GM18520 (cell line): ENCODE measurements around the gene CKLF.
"Not testable (repeated sequence)": the region's sequence is repeated elsewhere in the genome, so short reads cannot be mapped to it uniquely, and the experiment has no call there.

Experiments
- ATAC-seq: cut with Tn5 transposase; IDR thresholded peaks from one replicate; pipeline ENCODE4 v1.9.1; 2021; ENCODE audit not compliant: unreplicated experiment

Gene CKLF, protein sequence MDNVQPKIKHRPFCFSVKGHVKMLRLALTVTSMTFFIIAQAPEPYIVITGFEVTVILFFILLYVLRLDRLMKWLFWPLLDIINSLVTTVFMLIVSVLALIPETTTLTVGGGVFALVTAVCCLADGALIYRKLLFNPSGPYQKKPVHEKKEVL

DNA sequence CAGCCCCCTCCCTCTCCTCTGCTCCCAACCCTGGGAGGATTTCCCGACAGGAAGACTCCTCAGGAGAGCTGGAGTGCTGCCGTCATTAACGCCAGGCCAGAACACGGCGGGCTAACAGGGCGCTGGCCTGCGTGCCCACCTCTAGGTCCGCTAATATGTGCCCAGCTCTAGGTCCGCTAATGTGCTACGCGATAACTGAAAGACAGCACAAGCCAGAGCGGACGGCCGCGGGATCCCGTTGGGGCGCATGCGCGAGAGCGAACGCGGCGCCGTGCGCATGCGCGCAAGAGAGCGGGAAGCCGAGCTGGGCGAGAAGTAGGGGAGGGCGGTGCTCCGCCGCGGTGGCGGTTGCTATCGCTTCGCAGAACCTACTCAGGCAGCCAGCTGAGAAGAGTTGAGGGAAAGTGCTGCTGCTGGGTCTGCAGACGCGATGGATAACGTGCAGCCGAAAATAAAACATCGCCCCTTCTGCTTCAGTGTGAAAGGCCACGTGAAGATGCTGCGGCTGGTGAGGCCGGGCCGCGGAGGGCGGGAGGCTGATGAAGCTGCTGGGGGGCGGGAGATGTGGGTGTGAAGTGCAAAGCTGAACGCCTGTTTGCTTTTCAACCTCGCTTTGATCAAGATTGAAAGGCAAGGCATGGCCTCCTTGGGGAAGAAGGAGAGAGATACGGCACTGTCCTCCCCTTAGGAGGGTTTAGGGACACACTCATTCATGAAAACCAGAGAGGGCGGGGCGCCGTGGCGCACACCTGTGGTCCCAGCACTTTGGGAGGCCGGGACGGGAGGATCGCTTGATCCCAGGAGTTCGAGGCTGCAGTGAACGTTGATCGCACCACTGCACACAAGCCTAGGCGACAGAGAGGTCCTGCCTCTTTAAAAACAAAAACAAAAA, at the start of gene CKLF:
TSS of gene CKLF (plus strand) at position 291 of the 892 bp plus-strand sequence. CDS start at position 431, 140 bp downstream.
- ATAC-seq: peak; percentile 76

DNA sequence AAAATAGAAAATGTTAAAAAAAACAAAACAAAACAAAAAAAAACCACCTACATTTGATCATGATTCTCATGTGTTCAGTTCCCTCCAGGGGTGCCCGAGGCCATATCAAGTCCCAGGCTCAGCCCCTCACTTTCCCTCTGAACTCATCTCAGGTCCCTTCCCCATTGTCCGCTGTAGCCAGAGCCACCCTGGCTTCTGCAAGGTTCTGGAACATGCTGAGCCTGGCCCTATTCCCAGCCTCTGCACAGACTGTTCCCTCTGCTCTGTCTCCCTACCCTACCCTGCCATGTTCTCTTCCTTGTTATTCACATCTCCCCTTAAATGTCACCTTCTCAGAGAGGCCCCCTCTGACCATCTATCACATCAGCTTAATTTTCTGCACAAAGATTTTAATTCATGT, 49.3 kb upstream of the CKLF start:
- no peak for ATAC-seq

DNA sequence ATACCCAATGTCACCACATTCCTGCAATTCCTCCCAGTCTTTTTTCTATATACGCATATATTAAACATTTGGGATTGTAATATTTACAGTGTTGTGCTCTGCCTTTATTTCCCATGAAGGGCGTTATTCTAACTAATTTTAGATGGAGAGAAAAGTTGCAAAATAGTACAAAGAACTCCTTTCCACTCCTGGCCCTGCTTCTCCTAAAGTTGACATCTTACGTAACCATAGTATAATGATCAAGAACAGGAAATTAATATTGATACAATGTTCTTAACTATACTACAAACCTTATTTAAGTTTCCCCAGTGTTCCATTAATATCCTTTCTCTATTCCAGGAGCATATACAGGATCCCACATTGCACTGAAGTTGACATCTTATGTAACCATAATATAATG, 48.8 kb upstream of the CKLF start:
- no peak for ATAC-seq

DNA sequence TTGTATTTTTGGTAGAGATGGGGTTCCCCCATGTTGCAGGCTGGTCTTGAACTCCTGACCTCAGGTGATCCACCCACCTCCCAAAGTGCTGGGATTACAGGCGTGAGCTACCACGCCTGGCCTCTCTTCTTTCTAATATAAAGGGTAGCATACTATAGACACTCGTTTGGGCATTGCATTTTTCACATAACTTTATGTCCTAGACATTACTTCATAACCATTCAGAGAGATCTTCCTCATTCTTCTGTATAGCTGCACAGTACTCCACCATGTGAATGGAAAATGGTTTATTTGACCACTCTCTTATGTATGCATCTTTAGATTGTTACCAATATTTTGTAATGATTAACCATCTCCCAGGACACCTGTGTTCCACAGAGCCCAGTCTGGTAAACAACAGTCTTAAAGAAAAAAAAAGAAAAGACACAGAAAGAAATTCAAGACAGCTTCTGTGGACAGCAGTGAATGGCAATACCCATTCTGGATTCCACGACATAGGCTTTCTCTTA, 44.6 kb upstream of the CKLF start:
- no peak for ATAC-seq

DNA sequence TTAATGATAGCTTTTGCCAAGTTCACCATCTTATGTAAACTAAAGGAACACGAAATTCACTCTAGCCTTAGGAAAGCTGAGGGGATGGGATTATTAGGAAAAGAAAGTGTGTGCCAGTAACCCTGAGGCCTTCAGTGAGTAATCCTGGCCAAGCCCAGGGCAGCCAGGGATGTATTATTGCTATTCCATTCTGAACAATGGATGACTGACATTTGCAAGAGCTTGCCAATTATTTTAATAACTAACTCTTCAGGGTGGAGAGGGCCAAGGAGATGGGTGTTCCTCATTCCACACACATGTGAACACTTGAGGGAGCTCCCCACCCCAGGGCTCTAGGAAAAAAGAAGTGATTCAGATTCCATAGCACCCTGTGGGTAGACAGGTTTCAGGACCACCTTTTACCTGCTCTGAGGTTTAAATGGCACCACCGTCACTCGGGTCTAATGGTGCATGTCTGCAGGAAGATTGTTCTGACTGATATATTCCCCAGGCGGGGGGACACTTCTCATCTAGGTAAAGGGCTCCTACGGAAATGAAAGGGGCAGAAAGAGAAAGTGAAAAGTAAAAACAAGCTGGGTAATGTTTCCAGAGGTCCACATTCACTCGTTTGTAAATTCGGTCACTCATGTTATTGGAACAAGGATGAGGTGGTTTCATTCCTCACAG, 44.0 kb upstream of the CKLF start:
- no peak for ATAC-seq

DNA sequence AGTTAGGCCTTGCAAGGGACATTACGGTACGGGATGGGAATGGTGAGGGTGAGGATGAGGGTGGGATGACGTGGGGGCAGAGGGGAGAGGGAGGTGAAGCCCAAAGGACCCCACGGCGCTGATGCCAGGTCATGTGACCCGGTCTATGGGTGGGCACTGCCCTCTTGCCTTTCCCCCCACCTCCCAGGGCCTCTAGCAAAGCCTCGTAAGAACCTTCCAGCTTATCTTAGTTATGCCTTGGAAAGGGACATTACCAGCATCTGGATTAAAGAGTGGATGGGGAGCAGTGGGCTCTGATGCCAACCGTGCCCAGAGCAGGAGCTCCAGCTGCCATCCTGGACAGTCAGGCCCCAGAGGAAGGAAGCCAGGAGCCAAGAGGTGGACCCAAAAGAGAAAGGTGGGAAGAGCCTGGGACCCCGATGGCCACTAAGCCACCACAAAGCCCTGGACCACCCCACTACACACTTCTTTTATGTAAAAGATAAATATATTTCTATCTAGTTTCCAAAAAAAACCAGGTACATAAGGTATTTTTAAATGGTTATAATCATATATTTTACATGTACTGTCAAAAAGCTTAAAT, 43.4 kb upstream of the CKLF start:
- no peak for ATAC-seq

DNA sequence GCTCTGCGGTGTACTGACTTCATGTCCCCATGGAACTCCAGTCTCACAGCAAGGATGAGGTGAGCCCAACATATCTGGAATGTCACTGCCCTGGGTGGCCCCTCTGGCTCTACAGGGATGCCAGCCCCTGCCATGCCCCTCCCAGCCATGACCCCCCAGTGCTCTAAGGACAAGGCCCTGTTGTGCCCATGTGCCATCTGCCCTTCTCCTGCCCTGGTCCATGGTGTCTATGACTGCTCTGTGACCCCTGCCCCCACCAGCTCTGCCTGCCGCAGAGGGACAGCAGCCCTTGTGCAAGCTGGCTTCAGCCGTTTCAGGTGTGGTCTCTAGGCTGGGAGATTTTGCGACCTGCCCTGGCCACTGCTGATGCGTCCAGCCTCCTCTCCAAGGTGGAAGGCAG, 42.8 kb upstream of the CKLF start:
- no peak for ATAC-seq

DNA sequence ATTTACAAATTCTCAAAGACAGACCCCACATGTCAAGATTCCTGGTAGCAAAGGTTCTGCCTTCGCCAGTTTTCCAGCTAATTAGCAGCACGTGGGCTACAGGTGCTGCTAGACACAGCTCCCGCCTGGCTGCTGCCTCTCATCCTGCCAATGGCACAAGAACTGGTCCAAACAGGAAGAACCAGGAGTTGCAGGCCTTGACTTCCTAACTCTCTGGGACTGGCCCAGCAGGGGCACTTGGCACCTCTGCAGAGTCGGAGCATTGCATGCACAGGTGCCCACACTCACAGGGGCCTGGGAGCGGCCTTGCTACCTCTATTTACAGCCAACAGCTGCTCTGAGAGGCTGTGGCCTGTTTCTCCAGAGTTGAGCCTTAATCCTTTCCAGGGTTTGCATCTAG, 42.1 kb upstream of the CKLF start:
- no peak for ATAC-seq

DNA sequence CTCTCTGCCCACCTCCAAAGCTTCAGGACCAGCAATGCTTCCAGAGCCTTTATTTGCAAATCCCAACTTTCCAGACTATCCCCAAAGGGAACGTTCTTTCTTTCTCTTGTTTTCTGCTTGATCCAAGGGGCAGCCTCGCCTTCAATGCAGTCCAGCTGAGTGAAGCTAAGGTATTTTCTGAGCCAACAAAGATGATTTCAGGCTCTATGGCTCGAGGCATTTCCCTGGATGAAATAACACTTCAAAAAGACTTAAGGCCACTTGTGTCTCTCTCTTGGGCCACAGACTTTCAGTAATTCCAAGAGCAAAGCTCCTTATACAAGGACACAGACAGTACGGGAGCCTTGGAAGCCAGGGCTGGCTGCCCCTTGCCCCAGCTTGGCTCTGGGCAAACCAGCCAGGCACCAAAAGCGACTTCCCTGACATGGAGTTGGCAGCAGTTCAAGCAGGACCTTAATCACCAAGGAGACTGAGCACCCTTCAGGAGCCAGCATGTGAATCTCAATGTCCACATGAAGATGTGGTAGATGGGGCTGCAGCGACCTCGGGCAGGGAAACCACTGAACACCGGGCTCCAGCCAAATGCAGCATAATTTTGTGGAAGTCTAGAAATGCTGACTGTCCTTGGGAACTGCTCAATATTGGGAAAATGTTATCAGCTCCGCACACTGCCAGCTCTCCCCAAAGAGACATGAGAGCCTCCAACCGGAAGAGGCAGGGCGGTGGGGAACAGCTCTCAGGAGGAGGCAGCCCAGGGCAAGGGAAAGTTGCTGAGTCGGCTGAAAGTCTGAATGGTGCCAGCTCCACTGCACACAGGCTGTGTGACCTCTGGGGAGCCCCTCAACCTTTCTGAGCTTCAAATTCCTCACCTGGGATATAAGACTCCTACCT, 41.4 kb upstream of the CKLF start:
- ATAC-seq: no peak

DNA sequence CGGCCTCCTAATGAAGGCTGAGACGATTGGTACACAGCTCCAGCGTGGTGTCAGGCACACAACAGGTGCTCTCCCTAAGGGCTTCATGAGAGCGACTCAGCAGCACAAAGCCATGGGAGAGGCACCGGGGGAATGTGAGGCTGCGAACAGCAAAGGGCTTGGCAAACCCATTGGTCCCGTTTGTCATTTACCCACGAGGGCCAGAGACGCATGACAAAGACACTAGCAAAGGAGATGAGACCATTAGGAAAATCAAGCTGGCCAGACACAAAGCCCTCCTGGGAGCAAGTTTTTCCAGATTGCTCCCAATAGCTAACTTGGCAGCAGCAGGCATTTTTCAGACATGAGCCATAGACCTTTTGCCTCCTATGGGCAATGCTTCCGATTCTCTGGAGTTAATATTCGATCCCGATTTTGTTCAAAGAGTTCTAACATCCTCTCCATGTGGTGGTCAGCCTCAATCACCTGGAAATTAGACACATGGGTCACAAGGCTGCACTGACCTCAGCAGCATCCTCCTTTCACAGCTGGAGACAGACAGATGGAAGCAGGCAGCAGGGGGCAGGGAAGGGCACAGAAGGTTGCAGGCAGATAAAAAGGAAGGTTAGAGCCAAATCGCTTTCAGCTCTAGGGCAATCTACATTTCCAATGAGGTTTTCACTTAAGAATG, 40.6 kb upstream of the CKLF start:
- no peak for ATAC-seq

DNA sequence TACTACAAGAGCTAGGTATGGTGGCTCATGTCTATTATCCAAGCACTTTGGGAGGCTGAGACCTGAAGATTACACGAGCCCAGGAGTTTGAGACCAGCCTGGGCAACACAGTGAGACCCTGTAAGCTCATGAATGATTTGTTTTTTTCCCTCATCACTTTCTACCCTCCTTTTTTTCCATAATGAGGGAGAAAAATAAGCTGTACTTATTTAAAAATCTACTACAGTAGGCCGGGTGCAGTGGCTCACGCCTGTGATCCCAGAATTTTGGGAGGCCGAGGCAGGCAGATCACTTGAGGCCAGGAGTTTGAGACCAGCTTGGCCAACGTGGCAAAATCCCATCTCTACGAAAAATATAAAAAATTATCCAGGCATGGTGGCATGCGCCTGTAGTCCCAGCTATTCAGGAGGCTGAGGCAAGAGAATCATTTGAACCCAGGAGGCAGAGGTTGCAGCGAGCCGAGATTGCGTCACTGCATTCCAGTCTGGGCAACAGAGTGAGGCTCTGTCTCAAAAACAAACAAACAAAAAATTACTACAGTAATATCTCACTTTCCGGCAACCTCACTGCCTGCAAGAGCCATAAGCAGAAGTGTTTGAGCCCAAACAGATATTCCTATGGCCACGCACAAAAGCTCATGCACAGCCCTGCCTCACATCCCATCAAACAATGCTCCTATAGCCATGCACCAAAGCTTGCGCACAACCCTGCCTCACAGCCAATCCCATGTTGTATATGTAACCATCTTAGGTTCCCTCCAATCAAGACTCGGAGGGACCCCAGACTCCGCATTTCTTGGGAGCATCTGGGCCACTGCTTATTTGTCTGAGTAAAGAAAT, 39.9 kb upstream of the CKLF start:
- no peak for ATAC-seq

DNA sequence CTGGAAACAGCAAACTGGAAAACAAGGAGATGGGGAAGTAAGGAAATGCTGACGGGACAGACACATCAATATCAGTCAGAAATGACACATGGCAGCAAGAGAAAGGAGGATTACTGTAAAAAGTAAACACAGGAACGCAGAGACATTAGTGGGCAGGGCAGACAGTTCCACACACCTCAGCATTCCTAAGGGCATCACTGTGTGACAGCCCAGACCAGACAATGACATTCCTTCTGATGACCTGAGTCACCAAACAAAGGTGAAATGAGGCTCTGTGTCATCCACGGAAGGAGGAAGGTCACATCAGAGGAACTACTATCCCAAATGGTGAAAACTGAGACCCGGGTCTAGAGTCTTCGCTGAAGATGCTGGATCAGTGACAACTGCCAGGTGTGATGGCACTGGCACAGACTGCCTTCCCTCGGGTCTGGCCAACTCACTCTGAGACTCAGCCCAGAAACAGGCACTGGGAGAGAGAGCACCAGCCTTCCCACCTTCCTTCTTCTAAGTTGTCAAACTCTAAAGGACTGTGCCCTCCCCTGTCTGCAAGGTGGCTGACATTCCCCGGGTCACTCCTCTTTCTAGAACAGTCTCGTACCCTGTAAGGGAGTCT, 39.2 kb upstream of the CKLF start:
- no peak for ATAC-seq

DNA sequence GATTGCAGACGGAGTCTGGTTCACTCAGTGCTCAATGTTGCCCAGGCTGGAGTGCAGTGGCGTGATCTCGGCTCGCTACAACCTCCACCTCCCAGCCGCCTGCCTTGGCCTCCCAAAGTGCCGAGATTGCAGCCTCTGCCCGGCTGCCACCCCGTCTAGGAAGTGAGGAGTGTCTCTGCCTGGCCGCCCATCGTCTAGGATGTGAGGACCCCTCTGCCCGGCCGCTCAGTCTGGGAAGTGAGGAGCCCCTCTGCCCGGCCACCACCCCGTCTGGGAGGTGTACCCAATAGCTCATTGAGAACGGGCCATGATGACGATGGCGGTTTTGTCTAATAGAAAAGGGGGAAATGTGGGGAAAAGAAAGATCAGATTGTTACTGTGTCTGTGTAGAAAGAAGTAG, 38.0 kb upstream of the CKLF start:
- ATAC-seq: not testable (repeated sequence)

DNA sequence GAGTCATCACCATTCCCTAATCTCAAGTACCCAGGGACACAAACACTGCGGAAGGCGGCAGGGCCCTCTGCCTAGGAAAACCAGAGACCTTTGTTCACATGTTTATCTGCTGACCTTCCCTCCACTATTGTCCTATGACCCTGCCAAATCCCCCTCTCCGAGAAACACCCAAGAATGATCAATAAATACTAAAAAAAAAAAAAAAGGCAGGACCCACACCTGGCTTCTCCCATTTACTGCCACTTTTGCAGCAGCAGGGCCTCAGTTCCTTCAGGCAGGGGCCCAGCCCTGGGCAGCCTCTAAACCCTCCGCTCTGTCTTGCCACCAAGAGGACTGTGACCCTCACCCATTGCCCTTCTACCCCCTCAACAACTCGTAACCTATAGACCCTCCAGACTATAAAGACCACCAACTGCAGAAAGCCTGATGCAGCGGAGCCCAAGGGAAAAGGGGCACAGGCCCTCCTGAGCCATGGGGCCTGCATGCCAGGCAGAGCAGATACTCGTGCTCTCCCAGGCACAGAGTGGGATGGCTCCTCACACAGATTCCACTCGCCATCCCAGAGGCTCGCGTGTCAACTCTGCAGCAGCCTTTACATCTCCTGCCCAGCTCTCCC, 37.3 kb upstream of the CKLF start:
- ATAC-seq: not testable (repeated sequence)

DNA sequence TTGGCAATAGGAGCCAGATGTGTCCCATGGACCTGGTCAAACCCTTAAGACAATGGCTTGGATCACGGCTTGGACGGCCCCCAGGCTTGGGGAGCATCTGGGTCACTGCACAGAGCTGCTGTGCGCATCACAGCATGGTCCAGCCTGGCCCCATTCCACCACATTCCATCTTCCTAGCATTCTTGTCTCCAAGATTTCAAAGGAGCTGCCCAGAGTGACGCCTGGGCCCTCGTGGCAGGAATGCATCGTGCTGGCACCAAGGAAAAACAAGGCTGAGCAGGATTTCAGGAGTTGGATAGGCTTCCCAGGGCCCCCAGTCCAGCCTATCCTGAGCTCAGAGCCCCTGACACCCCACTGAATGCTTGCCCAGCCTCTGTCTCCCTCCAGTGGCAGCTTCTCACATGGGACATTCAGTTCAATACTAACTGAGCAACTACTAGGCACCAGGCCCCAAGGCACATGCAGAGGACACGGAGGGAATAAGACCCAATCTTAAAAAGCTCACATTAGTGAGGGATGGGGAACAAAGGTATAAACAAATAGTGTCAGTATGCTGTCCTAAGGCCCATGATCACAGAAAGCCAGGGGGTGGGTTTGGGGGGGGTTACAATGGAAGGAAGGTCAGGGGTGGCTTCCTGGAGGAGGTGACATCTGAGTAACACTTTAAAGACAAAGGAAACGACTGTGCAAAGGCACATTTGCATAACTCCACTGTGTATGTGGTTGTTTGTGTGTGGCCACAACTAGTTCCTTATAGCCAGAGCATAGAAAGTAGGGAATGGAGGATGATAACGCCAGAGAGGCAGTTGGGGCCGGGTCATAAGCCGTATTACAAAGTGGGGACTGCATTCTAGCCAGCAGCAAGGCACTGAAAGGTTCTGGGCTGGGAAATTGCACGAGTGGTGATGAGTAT, 36.5 kb upstream of the CKLF start:
- ATAC-seq: no peak

DNA sequence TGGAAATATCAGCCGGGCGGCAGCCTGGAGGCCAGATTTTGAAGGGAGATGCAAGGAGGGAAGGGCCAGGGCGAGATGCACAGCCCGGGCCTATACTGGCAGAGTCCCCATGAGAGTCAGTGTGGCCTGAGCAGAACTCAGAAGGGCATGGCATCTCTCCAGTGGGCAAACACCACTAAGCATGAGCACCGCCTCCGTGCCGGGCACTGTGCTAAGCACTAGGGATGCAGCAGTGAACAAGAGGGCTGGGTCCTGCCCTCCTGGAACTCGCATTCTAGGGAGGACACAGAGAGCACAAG, 35.9 kb upstream of the CKLF start:
- peak; percentile 2 for ATAC-seq

DNA sequence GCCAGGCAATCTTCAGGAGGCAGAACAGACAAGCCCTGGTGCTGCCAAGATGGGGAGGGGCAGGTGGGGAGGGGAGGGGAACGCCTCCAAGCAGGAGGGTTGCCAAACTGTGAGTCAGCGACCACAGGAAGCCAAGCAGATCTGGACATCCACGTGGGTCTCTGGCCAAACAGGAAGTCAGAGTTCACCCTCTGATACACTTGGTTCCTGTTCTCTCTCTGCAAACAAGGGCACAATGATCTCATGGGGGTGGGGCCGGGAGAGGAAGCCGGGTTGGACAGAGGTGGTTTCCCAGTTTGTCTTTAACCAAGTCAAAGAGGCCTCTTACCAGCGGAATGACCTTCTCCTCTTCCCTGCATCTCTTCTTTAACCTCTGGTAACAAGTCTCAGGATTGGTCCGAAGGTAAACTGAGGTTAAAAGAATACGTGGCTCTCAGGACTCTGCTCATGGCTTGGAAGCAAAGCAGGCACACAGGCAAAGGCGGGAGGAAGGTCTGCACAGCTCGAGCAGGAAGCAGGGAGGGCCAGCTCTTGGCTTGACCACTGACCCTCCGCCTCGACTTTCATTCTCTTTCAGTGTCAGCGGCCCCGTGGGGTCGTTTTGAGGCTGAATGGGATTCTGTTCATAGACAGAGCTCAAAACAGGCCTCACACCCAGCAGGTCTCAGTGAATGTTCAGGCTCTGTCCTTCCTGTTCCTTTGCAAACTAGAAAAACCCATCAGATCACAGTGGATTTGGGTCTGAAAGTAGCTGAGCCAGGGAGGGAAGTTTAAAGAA, 35.4 kb upstream of the CKLF start:
- ATAC-seq: peak; percentile 94
